RPMI7951 (cell line): ENCODE data around the gene SLC7A5. TPM values are rescaled to one million over a fixed set of nuclear protein-coding genes. Genes with fewer than 3 reads are reported as not detected.
"Not testable (repeated sequence)": the region's sequence is repeated elsewhere in the genome, so short reads cannot be mapped to it uniquely, and the experiment has no call there.

Source experiments
- DNase-seq: peaks from one replicate; pipeline ENCODE4 v3.0.0-alpha.2; 2012; ENCODE audit warnings: low read depth
- total RNA-seq: library from RNA; depleted of rRNA; stranded (reverse); fragments of >200 nt; shearing (Covaris generic); gene quantifications from 2 replicates; pipeline ENCODE4 v1.2.3, GENCODE V29; 2014

Gene SLC7A5
- total RNA-seq, 1 experiment from 2014 or later: 27.3 TPM

GRCh38 chr16:87834005-87834667, 35.2 kb downstream of the SLC7A5 start:
- DNase-seq: no peak

DNA sequence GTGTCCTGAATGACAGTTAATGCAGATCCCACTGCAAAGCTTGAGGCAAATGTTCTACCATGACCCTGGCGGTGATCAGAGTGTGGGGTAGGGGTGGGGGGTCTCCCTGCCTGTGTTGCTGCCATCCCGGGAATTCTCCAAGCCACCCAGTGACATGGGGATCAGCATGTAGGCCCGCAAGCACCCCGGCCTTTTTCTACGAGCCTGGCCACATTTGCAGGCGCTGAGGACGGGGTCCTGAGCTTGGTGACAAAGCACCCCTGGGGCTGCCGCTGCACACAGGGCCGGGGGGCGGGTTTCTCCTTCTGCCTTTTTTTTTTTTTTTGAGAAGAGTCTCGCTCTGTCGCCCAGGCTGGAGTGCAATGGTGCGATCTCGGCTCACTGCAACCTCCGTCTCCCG, 35.8 kb downstream of the SLC7A5 start:
- DNase-seq: no peak

- no peak for DNase-seq
Measured at GRCh38 chr16:87832741-87833502, 36.4 kb downstream of the SLC7A5 start.

DNA sequence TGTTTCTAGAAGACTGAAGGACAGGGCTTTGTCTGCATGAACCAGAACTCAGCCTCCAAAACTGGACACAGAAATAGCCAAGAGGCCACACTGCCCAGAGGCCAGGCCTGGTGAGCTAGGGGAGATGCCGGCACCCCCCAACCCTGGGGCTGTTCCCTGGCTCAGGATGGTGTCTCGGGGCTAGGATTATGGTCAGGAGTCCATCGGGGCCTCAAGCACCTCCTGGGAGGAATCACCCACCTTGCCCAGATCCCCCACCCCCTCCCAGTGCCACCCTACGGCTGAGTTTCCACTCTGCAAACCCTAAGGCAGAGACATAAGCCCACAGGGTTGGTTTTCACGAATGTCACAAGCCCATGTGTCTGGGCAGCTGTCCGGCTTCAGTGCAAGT, 37.2 kb downstream of the SLC7A5 start:
- no peak for DNase-seq

GRCh38 chr16:87831421-87832136, 37.7 kb downstream of the SLC7A5 start:
- DNase-seq: no peak

DNA sequence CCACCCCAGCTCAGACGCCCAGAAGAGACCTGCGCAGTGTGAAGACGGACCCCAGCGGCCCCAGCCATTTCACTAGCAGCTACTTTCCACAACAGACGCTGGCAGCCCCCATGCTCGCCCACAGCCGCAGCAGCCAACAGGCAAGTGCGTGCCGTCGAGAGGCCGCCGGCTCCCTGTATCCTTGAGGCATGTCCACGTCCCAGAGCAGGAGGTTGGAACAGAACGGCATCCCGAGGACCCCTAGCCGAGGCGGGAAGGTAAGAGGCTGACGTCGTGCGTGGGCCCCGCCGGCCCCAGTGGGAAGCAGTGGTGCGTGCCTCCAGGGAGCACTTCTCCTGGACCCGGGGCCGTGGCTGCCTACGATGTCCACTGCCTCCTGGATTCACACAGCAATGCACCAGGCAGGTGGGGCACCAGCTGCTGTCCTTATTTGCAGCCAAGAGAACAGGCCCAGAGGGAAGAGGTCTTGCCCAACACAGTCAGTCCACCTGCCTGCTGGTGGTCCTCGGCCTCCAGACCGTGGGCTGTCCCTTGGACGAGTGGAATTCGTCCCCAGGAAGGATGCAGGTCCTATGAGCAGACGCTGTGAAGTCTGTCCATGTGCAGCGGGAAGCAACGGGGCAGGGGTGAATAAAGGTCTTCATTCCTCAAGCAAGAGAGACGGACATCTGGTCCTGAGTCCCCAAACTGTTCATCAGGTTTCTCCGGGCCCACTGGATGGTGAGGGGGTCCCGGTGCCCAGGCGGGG, 38.5 kb downstream of the SLC7A5 start:
- no peak for DNase-seq

- no peak for DNase-seq
Measured at GRCh38 chr16:87829988-87830672, 39.2 kb downstream of the SLC7A5 start.

DNA sequence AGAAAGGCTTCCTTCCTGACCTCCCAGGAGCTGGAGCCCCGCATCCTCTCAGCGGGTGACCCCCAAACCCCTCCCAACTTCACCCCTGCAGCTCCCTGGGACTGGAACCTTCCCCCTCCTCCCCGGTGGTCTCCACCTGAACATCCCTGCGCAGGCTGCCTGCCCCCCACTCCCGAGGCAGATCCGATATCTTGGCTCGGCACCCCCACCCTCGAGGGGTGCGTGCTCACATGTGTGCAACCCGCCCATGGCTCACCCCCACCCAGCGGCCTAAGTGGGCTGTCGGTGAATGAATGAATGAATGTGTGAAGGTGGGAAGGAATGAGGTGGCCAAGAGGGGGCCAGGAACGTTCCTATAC, 39.7 kb downstream of the SLC7A5 start:
- no peak for DNase-seq

DNA sequence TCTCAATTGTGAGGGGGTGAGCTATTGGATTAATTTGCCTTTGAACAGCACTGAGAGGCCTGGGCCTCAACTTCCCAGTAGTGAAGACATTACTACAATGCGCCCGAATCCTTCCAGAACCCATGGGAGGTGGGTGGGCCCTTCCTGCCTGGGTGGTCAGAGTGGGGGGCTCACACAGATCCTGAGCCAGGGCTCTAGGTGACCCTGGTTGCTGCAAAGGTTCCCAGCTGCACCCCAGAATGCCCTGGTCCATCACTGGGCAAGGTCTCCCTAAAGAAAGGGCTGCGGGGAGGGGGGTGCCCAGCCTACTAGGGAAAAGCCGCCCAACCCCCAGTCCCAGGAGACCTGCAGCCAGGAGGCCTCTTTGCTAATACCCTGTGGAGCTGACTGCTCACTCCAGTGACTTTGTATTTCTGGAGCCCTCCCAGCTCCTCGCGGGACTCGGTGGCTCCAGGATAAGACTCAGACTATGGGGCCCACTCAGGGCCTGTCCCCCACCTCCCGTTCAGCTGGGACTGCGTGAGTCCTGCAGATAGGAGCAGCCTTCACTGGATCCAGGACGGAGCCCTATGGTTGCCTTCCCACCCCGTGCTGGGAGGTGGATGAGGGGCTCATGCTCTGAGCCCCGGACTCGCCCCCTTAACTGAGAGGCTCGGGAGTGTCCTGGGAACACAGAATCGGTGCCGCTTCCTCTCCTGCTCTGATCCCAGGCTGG, 40.2 kb downstream of the SLC7A5 start:
- DNase-seq: no peak

DNA sequence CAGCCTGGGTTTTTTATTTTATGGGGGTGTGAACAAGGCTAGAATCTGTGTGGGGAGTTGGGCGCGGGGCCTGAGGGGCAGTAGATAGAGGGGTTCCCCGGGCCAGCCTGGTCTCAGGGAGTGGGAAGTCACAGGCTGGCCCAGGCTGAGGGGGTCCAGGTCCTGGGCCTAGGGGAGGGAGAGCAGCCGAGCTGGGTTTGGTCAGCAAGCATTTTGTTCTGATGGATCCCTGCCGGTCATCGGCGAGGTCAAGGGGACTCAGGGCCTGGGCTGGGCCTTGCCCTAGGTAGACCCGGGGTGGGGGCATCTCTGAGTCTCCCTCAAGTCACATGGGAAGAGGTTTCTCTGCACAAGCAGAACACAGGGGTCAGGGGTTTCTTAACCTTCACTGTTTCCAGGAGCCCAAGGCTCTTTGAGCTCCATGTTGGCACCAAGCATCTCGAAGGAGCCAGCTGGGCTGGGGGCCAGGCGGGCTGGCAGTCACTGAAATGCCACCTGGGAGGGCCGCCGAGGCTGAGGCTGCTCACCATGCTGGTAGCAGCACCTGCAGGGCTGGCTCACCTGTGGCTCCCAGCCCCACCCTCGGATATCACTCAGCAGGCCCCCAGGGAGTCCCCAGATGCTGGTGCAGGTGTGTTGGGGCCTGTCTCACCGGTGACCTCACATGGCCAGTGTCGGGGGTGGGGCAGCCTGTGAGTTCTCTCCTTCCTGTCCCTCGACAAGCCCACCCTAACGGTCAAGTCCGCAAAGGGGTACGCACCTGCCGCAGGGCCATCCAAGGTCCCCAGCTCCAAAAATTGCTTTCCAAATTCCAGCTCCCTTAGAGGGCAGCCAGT, 41.0 kb downstream of the SLC7A5 start:
- no peak for DNase-seq

- not testable (repeated sequence) for DNase-seq
Measured at GRCh38 chr16:87827588-87827915, 41.8 kb downstream of the SLC7A5 start.

- DNase-seq: no peak
Measured at GRCh38 chr16:87826798-87827587, 42.3 kb downstream of the SLC7A5 start.

GRCh38 chr16:87826407-87826797, 42.9 kb downstream of the SLC7A5 start:
- DNase-seq: not testable (repeated sequence)

GRCh38 chr16:87825842-87826120, 43.5 kb downstream of the SLC7A5 start:
- DNase-seq: not testable (repeated sequence)

- no peak for DNase-seq
Measured at GRCh38 chr16:87824991-87825841, 44.1 kb downstream of the SLC7A5 start.

DNA sequence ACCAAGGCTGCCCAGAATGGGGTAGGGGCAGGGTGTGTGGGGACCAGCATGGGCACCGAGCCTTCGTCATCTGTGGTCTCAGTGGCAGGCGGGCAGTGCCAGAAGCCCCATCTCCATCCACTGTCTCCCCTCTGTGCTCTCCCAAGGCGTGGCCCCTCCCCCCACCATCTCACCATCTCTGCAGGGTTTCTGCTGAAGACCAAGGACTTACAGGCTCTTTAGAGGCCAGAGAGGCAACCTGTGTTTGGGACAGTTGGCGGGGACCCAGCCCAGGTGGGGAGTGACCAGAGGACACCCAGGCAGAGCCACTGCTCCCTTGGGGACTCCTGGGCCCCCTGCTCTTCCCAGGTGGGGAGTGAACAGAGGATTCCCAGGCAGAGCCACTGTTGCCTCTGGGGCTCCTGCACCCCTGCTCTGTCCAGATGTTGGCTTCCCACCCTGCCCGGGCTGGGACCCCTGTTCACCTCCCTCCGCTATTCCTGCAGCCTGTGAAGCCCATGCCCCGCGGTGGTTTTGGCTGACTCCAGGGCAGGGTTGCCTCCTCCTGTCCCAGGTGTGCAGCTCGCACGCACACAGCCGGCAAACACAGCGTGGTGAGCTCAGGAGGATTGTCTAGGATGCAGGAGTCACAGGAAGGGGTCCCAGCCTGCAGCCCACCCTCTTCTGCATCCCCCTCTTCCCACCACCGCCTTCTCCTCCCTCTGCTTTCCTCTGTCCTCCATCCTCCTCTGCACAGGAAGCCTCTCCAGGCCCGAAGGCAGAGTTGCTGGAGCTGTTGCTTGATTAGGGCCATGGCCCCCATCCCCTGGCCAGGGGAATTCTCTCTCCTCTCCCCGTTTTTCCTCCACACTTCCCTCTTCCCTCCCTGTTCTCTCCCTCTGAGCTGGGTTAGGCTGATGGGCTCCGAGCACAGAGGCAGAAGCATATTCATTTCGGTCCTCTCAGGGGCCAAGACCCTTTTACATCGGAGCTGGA, 45.0 kb downstream of the SLC7A5 start:
- DNase-seq: no peak

DNA sequence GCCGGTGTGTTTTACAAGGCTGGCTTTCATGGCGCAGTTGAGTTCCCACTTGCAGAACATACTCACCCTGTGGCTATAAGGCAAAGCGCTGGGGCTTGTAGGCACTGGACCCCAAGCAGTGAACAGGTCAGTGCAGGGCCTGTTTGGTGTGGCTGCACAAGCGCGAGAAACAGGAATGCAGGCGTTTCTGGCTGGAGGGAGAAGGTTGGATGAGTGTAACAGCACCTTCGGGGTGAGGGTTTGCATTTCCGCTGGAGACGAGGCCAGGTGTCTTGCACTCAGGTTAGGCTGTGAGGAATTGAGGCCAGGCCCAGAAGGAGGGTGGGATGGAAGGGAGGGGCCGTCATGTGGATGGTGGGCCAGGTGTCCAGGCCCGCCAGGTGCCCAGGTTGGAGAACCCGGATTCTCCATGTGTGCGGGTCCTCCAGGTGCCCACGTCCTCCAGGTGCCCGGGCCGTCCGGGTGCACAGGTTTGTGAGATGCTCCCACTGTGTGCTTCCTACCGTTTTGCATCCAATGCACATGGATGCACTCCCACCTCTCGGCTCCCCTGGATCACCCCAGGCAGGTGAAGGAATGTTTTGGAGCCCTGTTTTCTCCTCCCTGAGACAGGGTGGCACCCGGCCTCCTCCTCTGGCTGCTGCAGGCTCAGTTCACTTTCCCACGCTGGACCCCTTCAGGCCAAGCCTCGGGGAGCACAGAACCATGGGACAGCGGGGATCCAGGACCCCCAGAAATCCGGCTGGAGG, 46.0 kb downstream of the SLC7A5 start:
- DNase-seq: no peak
